ENCODE measurements around the gene ZIC1.

The ZIC1 gene

GRCh38 chr3:147387291-147387884 is 21.8 kb upstream of the ZIC1 start:
- TF ChIP-seq POLR2A (IDR thresholded peaks at IDR 0.05; ENCODE audit: low read depth, low read length) = no peak
- DNase-seq (ENCODE audit: insufficient read length, low spot score) = no peak
- FAIRE-seq = no peak

- FAIRE-seq (no peak), DNase-seq (ENCODE audit: insufficient read length, low spot score) (no peak)
- no peak for TF ChIP-seq POLR2A (IDR thresholded peaks at IDR 0.05; ENCODE audit: low read depth, low read length)
Observed at GRCh38 chr3:147387885-147388699, 21.1 kb upstream of the ZIC1 start.

- FAIRE-seq (no peak), DNase-seq (ENCODE audit: insufficient read length, low spot score) (no peak)
- no peak for TF ChIP-seq POLR2A (IDR thresholded peaks at IDR 0.05; ENCODE audit: low read depth, low read length)
Observed at GRCh38 chr3:147388700-147389580, 20.2 kb upstream of the ZIC1 start.

- no peak for FAIRE-seq
- no peak for TF ChIP-seq POLR2A (IDR thresholded peaks at IDR 0.05; ENCODE audit: low read depth, low read length)
- no peak for DNase-seq (ENCODE audit: insufficient read length, low spot score)
Observed at GRCh38 chr3:147389717-147390116, 19.4 kb upstream of the ZIC1 start.

GRCh38 chr3:147390589-147391569 is 18.3 kb upstream of the ZIC1 start:
- DNase-seq (ENCODE audit: insufficient read length, low spot score) (no peak), FAIRE-seq (no peak)
- TF ChIP-seq POLR2A (IDR thresholded peaks at IDR 0.05; ENCODE audit: low read depth, low read length) = no peak

GRCh38 chr3:147391781-147392624 is 17.2 kb upstream of the ZIC1 start:
- no peak for TF ChIP-seq POLR2A (IDR thresholded peaks at IDR 0.05; ENCODE audit: low read depth, low read length)
- FAIRE-seq (no peak), DNase-seq (ENCODE audit: insufficient read length, low spot score) (no peak)

GRCh38 chr3:147392625-147392946 is 16.6 kb upstream of the ZIC1 start:
- TF ChIP-seq POLR2A (IDR thresholded peaks at IDR 0.05; ENCODE audit: low read depth, low read length) = no peak
- DNase-seq (ENCODE audit: insufficient read length, low spot score) (no peak), FAIRE-seq (no peak)

GRCh38 chr3:147393261-147393942 is 15.8 kb upstream of the ZIC1 start:
- DNase-seq (ENCODE audit: insufficient read length, low spot score) = no peak
- no peak for FAIRE-seq
- no peak for TF ChIP-seq POLR2A (IDR thresholded peaks at IDR 0.05; ENCODE audit: low read depth, low read length)

- FAIRE-seq = no peak
- no peak for DNase-seq (ENCODE audit: insufficient read length, low spot score)
- TF ChIP-seq POLR2A (IDR thresholded peaks at IDR 0.05; ENCODE audit: low read depth, low read length) = no peak
Observed at GRCh38 chr3:147393943-147394883, 15.0 kb upstream of the ZIC1 start.

- no peak for FAIRE-seq
- TF ChIP-seq POLR2A (IDR thresholded peaks at IDR 0.05; ENCODE audit: low read depth, low read length) = no peak
- no peak for DNase-seq (ENCODE audit: insufficient read length, low spot score)
Observed at GRCh38 chr3:147394884-147395225, 14.3 kb upstream of the ZIC1 start.

Measured in H54 (cell line).